Dedifferentiated amniotic fluid mesenchymal stem cell (primary cell): ENCODE data around the gene MBP.

Source experiments
- DNase-seq: peaks from one replicate; pipeline ENCODE4 v3.0.0-alpha.2; 2016; ENCODE audit errors: extremely low spot score

The MBP gene

DNA sequence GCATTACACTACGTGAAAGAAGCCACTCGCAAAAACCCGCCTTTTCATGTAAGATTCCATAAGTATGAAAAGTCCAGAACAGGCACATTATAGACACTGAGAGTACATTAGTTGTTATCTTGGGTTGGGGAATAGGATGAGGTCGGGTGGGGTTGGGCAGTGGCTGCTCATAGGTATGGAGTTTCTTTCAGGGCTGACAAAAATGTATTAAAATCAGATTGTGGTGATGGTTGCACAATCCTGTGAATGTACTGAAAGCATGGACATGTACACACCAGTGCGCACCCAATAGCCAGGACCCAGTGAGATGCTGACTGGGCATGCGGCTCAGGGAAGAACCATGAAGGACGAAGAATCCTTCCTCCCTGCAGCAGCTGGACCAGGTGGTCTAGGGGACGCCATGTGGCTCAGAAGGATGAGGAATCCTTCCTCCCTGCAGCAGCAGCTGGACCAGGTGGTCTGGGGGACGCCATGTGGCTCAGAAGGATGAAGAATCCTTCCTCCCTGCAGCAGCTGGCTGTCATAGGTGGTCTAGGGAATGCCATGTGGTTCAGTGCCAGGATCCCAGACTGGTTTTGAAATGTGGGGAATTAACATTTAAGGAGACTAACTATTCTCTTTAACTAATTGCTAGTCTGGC lies 50.1 kb downstream of the MBP start:
- no peak for DNase-seq

DNA sequence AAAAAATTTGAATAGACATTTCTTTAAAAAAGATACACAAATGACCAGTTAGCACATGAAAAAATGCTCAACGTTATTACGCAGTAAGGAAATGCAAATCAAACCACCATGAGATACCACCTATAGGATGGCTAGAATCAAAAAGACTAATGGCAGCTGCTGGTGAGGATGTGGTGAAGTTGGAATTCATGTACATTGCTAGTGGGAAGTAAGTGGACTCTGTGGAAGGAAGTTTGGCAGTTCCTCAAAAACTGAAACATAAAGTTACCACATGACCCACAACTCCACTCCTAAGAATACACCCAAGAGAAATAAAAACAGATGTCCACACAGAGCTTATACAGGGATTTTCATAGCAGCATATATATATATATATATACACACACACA lies 51.2 kb downstream of the MBP start:
- DNase-seq, result peak; percentile 48

DNA sequence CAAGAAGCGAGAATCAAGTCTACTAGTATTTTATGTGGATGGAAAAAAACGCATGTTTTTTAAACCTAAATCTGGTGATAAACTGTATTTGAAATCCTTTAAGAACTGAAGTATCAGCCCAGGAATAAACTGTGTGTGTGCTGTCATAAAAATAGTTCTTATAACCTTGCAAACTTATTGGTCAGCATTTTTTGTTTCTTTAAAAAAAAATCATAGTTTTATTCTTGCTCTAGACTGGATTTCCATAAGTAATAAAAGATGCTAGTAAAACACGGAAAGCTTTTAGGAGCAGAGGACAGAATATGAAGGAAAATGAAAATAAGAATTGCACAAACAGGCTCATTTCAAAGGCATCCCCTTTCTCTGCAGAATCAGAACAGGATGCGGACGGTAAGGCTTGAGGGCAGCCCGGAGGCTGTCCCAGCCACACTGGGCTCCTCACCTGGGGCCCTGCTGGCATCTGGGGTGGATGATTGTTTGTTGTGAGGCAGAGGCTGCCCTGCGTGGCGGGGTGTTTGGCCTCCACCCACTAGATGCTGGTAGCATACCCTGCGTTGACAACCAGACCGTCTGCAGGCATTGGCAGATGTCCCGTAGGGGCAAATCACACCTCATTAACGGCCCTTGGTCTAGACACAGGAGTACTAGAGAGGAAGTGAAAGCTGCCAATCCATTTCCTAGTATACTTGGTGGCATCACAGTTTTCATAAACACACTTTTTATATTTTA lies 52.5 kb downstream of the MBP start:
- no peak for DNase-seq

DNA sequence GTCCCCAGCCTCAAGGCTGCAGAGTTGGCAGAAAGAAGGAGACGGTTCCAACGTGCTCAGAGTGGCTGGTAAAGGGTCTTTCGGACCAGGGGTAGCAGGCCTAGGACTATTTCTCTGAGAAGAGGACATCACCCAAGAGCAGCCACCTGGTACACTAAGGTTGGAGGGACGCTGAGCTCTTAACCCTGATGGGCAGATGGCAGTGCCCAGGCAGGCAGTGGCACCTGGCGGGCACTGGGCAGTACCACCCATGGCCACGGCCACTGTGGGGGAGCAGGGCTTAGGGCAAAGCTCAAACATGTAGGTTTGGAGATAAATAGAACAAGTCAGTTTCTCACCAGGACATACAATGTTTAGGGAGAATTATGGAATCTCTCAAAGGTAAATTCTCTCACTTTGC lies 53.5 kb downstream of the MBP start:
- DNase-seq, result no peak

DNA sequence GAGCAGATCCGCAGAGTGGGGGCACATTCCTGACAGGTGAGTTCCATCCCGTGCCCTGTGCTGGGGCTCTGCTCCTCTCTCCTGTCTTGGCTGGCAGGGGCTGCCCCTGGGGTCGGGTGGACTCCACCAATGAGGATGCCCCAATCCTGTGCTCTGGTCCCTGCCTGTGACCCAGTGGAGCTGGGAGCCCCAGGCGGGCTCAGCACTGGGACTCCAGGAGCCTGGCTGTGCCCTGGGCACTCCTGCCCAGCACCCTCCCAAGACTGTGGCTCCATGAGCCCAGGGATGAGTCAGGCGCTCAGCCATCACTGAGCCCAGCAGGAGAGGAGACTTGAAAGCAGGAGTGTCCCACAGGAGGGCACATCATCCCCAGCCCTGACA lies 53.9 kb downstream of the MBP start:
- no peak for DNase-seq

DNA sequence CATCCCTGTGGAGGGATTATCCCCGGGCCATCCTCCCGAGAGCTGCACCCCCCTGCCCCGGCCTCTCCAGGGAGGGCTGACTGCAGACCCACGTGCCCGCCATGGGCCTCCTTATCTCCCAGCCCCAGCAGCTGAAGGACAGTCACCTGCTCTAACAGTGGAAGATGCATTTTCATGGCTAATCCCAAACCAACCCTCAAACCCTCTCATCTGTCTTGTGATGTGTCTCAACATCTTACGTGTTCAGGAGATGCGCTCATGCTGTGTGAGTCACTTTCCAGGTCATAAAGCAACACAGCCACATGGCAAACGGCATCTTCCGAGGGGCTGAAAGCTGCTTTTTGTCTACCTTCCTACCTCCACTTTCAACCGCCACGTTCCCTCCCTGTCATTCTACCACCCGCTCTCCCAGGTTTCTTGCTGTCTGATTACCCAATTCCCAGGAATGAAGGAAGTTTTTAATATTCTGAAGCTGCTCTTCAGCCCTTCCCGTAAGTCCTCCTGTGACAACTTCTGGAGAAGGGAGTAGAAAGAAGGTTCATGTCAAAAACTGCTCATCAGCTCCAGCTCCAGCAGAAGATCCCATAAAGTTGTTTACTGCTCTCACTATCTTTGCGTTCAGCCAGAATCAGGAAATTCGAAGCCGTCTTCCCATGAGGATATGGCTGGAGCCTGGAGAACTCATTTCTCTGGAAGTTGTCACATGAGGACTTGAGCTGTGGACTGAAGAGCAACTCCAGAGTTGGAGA lies 54.5 kb downstream of the MBP start:
- DNase-seq, result no peak

DNA sequence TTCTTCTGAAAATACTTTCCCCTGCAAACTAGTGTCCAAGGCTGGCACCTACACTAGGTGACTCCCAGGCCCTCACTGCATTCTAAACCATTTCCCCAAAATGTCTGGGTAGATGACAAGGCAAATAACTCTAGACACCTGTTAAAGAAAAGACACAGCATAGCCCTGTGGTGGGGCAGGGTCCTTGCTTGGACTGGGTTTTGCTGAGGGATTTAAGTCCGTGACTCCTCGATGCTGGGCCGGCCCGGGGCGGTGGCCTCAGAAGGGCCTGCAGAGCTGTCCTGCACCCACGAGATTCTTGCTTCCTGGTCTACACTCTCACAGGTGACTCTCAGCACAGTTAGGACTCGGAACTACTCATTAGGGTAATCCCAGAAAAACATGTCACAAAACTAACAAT lies 55.2 kb downstream of the MBP start:
- DNase-seq, result no peak

DNA sequence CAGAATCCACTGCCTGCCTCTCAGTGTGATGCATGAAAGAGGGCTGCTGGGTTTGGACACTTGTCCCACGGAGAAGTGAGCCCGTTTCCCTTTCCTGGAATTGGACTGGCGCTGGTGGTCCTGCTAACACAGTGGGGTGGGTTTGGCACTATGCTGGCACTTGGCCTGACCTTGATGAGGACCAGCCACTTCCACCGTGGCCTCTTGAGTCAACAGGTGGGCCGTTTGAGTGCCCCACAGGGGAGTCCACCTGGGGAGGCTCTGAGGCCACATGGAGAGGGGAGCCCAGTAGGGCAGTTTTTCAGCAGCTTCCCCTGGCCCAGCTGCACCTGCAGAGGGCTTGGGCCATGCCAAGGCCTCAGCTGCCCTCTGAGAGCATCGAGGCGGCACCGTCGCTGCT lies 56.5 kb downstream of the MBP start:
- no peak for DNase-seq

DNA sequence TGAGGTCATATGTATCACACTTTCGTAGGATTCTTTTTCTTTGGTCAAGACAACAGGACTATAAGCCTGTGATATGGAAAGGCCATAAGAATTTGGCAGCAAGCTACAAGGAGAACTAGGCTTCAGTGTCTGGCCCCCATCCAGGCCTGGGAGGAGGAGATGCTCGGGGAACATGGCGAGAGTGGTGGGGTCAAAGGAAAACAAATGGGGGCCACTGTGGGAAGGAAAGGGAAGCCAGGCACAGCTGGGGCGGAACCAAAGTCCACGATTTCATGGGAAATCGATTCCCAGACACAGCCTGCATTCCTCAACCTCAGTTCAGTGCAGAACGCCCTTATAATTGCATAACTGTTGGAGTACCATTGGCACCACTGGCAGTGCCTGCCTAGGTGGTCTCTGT lies 58.2 kb downstream of the MBP start:
- no peak for DNase-seq

DNA sequence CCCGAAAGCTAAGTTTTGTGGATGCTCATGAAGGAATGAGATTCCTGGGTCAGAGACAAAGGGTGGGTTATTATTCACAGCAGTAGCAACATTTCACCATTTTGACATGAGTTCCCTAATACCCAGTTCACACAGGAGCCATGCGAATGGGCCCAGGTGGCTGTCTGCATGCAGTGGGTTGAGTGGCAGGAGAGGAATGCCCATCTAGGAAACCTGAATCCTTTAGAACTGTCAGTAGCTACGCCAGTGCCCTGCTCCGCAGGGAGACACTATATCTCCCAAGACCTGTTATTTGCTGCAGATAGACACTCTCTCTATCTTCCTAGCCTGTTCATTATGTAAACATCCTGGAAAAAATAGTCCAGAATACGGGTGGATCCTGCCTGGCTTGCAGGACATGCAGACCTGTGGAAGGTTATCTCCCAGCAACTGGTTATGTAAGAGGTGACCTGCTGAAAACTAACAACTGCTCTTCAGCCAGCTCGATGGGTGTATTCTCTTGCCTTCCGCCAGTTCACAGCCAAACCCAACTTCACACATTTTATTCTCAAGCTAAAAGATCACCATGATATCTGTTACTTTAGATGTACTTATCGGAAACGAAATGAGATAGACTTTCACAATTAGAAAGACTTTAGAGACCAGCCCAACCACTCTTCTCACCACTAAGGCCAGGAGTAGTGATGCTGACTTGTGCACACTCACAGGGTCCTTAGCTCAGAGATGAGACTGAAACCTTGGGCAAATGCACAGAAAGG lies 59.1 kb downstream of the MBP start:
- DNase-seq, result no peak

DNA sequence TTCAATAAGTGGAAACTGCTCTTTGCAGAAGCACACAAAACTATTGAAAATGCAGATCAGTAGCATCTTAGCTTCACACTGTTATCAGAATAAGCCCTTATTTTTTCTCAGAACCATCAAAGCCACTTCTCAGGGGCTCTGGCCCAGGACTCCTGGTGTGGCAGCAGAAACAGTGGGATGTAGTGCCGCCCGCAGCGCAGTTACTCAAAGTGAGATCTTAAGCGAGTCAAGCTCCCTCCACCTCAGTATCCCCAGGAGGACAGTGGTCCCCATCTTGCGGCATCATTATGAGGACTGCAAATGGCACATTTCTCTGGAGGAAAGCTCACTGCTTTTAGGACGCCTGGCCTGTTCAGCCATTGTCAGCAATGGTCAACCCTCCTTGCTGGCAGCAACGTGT lies 60.0 kb downstream of the MBP start:
- DNase-seq, result no peak

DNA sequence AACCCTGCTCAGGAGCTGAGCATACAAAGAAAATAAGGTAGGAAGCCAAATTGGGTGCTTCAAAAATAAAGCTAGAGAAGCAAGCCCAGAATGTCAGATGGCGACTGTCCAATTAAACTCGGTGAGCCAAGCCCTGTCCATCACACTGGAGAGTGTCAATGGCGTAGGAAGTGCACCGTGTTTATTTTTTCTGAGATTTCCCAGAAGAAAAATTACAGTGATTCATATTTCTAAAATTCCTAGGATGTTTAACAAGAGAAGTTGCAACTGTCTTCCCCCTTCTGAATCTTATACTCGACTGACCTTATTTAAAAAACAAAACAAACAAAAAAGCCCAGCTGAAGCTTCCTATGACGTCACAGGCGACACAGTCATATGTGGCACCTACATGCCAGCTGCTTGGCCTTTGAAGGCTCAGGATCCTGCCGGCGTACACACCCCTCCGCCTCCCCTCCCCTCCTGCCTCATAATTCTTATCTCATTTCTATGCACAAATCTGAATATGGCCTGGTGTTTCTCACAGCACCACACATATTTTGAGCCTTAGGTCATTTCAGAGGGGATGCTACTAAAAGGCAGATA lies 60.8 kb downstream of the MBP start:
- DNase-seq, result peak; percentile 76

DNA sequence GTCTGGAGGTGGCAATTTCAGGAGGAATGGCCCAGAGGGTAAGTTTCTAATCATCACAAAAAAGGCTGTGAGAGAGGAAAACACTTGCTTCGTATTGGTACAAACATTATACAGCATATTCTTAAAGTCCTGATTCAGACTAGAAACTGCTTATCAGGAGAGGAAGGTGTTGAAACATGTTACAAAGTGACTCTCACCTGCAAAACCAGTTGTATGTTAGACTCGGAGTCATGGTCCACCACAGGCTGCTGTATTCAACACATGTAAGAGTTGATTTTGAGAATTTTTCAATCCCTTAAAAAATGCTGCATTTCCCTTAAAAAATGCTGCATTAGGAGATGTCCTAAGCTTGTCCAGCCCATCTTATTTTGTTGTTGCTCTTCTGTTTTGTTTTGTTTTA lies 61.5 kb downstream of the MBP start:
- DNase-seq, result no peak

DNA sequence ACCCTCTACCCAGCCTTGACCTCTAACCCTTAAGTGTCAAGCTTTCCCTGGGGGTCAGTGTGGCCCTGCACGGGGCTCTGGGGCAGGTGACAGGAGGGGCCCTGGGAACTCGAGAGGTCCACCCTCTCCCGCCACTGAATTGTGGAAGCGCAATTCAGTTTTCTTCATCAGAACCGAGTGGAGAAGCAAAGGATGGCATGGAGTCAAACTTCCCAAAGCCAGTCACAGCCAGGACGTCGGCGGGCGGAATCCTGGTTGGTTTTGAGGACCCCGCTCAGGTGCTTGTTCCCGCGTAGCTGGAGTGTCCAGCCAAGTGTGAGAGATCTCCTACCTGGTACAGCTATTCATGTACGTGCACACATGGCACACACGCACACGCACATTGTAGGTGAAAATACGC lies 62.0 kb downstream of the MBP start:
- no peak for DNase-seq

DNA sequence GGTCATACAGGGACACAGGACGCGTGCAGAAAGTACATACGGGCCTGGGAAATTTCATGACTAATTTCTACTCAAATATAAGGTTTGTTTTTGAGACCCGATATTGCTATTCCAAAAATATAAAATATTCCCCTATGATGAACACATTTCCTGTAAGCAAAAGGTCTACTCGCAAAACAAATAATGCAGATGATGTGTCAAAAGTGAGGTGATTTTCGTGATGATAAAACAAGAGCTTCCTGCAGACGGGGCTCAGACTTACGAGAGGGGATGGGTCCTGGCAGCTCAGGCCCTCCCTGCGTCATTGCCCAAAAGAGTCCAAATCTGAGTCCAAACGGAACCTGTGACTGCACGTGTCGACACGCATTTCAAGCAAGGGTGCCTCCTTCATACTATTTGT lies 62.7 kb downstream of the MBP start:
- DNase-seq, result no peak

DNA sequence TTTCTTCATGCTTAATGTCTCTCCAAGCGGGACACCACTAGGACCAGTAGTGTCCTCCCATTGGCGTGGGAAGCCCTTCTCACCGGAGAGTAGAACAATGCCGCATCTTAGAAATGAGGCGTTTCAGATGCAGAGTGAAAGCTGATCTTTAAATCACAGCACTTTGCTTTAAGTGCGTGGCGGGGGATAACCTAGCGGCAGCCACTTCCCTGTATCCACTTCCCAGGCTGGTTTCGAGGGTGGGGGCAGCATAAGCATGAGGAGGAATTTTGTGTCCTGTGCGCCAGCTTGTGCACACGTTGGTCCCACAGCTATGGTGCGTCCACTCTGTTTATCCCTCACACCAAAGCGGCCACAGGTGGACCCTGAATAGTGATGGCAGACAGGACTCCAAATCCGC lies 63.1 kb downstream of the MBP start:
- DNase-seq, result no peak

DNA sequence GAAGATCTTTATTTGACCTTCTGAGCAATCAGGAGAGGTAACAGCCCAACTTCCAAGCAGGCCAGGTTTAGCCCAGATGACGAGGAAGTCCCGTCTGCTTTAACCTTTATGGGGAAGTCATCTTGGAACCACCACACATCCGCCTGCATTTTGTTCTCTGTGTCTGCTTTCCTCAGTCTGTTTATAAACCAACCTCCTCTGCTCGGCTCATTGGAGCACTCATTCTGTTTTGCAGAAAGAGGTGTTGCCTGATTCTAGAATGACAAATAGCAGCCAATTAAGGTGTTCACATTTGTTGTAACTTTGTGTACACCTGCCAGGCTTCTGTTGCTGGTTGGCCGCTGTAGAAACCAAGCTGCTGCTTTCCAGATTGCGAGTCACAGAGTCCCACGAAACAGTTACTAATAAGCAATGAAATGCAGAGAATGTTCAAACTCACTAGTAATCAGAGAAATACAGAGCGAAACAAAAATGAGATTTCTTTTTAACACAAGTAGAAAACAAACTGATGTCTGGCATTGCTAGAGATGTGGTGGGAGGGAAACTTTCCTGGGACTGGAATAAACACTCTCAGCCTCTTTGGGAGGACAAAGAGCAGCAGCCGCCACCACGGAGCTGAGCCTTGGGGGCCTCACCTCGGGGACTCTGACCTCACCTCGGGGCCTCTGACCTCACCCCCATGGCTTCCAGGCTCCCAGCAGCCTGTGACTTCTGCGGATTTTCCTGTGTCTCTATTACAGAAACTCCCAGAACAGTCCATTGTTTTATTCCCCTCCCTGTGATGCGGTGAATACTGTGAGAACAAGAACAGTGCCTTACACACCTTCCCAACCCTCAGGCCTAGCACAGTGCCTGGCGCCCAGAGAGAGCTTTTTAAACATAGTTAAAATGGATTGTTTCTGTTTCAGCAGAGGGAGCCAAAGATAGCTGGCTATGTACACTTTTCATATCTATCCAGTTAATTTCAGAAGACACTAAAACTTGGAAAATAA lies 64.0 kb downstream of the MBP start:
- DNase-seq, result no peak

DNA sequence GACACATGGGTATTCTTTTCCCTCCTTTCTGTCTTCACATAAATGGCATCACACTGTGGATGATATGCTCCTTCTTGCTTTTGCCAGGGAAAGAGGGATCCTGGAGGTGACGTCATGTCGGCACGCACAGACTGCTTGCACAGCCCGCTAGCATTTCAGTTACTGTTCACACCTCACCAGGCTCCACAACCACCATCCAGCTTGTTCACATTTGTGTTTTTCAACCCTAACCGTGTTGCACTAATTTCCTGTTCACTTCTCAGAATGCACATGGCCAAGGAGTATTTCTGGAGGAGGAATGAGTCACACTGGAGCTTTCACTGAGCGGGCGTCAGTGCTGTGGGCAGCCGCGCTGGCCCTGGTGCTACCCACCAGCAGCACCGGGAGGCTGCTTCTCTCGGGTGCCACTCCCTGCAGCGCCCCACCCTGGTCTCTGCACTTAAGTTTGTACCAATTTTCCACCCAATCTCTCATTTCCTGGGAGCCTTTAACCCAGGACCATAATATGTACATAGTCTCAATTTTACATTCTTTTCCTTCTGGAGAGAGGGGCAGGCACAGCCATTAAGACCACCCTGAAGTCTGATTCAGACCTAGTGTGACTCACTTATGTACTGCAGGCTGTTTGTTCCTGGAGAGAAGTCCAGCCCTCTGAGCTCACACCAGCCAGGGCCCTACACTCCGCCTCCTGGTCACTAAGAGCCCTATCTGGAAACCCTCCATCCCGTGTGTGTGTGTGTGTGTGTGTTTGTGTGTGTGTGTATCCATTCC lies 65.1 kb downstream of the MBP start:
- DNase-seq, result peak; percentile 70

DNA sequence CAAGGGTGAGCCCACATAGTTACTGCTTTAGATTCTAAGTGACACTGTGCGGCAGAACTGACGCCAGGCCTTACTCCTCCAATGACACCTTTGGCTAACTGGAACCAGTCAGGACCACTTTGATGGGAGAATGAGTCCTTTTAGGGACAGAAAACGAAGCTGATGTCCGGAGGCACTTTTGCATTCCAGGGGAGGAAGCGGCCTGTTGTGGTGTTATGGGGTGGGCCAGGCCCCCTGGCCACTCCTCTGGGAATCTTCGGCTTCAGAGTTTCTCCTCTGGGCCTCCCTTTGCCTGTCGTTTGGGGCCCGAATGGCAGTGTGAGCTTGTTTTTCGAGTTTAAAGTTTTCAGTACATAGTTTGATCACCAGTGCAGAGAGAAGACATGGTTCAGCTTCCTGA lies 65.9 kb downstream of the MBP start:
- DNase-seq, result no peak

DNA sequence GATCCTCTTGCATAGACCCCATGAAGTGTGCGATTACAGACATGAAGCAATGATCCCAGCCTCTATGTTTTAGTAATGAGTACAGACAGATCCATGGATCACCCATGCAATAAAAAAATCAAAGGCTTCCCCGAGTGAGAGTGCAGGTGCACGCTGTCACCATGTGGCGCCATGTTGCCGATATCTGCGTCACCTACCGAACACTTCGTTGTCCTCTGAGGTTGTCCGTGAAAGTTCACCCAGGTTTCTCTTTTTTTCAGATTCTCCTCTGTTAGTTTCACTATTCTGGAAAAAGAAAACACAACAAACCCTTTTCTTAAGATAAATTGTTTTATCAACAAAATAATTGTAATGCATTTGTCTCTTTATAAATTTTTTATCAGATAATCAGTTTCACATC lies 66.5 kb downstream of the MBP start:
- DNase-seq, result no peak
